SH-SY5Y (cell line): ENCODE data around the gene CHAC1.

Experiments
- GATA2 ChIP-seq: IDR thresholded peaks from 2 replicates; pipeline ENCODE4 v1.6.1; 2011; ENCODE audit warnings: mild to moderate bottlenecking, low read depth, low read length
- GATA3 ChIP-seq: IDR thresholded peaks from 2 replicates; pipeline ENCODE4 v1.6.1; 2011; ENCODE audit warnings: low read depth, mild to moderate bottlenecking, low read length, moderate library complexity

DNA sequence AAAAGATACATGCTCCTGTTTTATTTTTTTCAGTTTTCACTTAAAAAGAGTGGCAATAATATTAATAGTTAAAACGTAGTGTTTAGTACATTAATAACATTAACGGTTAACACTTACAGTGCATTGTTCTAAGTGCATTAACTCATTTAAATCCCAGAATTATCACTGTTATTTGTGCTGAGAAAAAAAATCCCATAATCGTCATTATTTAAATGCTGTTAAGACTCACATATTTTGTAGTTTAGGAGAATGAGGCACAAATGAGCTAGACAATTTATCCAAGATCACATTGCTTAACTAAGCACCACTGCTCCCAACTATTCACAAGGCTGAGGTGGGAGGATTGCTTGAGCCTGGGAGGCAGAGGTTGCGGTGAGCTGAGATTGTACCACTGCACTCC lies 34.9 kb downstream of the CHAC1 start:
- TF ChIP-seq GATA3 (no peak), GATA2 (no peak)
